ENCODE data around the gene SGPL1.

The SGPL1 gene

DNA sequence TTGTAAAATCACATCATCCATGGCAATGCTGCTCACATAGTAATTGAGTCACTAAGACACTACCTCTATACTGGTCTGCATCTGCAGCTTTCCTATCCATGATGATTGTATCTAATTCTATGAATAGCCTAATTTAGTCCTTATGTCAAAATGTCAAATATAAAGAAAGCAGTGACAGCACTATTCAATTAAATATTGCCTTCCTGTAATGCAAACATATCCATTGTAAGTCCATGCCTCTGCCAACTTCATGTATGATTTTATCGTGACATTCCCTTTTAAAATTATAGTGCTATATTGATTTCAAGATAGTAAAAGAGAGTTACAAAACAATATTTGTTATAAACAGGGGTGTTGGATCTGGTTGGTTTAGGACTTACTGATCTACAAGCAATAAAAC lies 4.8 kb upstream of the SGPL1 start:
- DNase-seq (ENCODE audit: low read depth) = no peak

- no peak for DNase-seq (ENCODE audit: low read depth)
Measured at GRCh38 chr10:70811881-70812280, 3.9 kb upstream of the SGPL1 start.

- DNase-seq (ENCODE audit: low read depth) = no peak
Measured at GRCh38 chr10:70812814-70813213, 2.9 kb upstream of the SGPL1 start.

DNA sequence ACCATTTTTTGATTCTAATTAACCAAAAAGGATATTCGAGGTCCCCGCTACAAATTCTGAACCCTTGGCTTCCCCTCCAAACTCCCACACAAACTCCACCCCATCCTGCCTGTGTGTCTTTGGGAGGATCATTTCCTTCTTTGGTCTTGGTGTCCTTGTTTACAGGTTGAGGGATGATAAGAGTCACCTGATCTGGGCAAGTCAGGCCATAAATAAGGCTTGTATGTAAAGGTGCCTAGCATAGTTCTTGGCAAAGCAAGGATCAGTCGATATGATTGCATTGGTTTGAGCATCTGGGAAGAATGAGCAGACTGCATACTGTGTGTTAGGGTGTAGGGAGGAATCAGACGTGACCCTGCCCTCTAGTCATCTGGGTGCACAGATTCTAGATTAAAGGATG lies 1.6 kb upstream of the SGPL1 start:
- no peak for DNase-seq (ENCODE audit: low read depth)

DNA sequence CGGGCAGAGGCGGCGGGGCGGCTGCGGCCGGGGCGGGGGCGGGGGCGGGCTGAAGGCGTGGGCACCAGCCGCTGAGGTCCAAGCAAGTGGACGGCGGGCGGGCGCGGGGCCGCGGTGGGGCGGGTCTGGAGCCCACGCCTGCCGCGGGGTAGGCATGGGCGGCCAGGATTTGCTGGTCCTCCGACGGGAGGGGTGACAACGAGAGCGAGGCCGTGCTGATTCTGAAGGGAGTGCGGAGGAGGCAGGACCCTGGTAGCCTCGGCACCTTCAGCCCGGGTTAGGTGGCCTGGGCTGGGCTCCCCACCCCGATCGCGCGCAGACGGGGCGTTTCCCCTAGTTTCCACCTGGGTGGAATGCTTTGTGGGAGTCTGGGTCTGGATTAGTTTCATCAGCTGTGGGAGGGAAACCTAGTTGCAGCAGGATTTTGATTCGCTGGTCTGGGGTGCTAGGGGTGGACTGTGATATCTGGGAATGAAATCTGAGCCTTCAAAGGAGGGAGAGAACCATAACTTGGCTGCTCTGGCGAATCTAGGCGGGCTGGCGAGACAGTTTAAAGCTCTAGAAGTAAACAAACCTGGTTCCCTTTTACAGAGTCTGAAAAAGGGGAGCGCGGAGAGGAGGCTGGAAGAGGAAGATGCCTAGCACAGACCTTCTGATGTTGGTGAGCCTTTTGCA lies 609 bp downstream of the SGPL1 start:
- peak; percentile 72 for DNase-seq (ENCODE audit: low read depth)

DNA sequence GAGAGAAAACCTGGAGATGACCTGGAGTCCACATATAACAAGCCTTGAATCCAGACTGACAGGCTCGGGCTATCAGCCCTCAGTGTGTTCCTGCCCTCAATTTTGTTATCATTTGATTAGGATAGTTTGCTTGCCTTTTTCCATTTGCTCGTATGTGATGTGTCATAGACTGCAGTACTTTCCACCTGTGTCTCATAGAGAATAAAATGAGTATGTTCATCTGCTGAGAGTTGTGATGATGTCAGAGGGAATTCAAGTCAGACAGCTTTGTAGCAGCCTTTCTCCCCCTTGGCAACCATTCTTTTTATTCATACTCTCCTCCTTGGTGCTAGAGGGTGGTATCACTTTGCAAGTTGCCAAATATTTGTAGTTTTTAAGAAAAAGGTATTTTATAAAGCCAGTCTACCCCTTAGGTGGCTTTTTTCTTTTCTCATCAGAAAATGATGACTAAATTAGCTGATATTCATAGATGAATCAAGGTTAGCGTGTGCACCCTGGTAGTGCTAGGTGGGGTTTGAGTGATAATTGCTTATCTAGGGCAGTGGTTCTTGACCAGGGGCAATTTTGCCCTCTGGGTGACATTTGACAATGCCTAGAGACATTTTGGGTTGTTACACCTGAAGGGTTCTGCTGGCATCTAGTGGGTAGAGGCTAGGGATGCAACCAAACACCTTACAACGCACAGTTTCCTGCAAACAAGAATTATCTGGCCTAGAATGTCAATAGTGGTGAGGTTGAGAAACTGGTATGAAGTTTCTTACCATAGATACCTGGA lies 5.4 kb downstream of the SGPL1 start:
- no peak for DNase-seq (ENCODE audit: low read depth)

DNA sequence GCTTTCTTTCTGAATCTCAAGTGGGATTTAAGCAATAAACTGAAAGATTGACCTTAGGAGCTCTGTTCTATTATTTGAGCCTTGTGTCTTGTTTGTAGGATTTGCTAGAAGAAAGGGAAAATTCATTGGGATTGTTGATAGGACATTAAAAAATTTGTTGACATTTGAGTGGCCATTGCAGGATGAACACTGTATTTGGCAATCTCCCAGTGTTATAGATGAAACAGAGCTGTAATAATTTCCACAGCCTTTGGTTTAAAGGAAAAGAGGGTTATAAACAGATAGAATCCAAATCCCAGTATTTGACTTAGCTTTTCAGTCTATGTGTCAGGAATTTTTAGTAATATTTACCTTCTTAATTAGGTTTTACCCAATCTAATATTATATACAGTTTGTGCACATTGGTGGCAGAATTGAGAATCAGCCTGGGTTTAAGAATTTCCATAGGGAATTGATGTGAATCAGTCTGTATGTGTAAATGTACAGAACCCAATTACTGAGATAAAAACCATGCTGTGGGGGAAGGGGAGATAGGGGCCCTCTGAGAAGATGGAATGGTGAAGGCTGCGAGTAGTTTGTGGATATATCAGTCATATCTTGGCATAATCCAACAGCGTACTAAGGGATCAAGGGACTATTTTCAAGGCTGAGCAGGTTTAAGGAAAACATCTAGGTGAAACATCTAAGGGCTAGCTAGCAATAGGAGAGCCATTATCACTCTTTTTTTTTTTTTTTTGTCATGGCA lies 6.5 kb downstream of the SGPL1 start:
- DNase-seq (ENCODE audit: low read depth) = no peak

DNA sequence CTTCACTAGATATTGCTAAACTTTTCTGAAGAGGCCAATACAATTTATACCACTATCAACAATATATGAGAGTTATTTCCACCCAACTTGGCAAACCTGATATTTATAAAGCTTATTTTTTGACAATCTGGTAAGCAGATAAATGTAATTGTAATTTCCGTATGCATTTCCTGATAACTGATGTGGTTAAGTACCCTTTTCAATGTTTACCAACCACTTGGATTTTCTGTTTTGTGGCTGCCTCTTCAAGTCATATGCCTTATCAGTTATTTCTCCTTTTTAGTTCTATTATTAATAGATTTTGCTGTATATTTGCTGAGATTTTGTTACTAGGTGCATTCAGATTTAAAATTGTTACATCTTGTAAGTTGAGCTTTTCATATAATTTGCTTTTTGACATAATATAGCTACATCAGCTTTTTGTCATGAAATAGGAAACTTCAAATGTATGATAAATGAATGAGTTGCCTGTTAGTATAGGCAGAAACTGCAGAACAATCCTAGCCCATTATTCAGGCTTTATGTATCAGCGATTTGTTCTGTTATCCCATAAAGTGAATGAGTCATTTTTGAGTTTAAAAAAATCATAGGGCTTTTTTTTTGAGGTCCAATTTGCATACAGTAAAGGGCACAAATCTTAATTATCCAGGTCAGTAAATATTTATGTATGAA lies 11.5 kb downstream of the SGPL1 start:
- no peak for DNase-seq (ENCODE audit: low read depth)

- DNase-seq (ENCODE audit: low read depth) = no peak
Measured at GRCh38 chr10:70828923-70829322, 13.2 kb downstream of the SGPL1 start.

- DNase-seq (ENCODE audit: low read depth) = no peak
Measured at GRCh38 chr10:70829543-70829942, 13.8 kb downstream of the SGPL1 start.

DNA sequence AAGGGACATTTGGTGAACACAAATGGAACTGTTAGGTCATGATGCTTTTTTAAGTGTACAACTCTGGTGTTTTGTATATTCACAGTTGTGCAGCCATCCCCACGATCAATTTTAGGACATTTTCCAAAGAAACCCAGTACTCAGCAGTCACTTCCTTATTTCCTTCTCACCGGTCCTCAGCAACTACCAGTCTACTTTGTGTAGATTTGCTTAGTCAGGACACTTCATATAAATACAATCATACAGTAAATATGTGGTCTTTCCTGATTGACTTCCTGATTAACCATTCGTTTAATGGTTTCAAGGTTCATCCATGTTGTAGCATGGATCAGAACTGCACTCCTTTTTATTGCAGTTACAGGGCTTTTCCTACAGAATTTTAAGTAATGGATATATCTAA lies 14.4 kb downstream of the SGPL1 start:
- no peak for DNase-seq (ENCODE audit: low read depth)

GRCh38 chr10:70832221-70832620 lies 16.5 kb downstream of the SGPL1 start:
- DNase-seq (ENCODE audit: low read depth) = no peak

DNA sequence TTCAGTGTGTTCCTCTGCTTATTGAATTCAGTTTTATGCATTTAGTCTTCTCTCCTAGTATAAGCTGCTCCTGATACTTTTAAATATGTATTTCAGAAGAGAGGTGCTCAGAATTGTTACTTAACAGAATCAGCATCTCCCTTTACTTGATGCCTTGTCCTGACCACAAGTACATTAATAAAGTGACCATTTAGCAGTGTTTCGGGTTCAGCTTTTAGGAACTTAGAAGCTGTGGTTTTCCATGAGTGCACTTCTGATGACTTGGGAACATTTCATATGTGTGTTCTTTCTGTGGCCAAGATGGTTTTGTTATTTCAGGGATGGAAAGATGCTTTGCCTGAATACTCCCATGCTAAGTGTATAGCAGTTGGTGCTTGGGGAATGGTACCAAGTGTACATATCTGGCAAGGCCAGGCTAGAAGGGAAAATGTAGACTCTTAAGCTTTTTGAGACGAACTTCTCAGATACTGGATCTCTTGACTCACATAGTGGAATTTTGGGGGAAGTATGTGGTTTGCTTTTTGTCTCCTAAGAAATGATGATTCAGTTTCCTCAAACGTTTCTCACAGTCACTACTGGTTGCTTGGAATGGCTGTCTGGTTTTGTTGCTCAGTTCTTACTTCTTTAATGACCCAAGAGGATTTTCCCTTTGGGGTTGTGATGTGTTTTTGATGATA lies 17.2 kb downstream of the SGPL1 start:
- peak; percentile 80 for DNase-seq (ENCODE audit: low read depth)

DNA sequence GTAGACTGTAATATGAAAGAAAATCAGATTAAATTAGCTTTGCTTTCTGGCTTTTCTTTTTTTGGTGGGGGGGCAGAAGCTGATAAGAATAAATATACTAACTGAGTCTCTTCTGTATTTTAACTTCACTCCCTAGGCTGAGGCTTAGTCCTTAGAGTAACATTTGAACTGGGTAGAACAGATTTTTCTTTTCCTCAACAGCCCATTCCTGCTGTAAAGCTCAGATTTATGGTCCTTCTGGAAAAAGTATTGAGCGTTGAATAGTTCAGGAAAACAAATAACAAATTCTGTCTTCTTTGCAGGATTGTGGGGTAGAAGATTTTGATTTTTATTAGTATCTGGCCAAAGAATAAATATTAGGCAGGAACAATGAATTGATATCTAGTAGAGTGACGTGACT lies 17.9 kb downstream of the SGPL1 start:
- DNase-seq (ENCODE audit: low read depth) = no peak

- DNase-seq (ENCODE audit: low read depth) = no peak
Measured at GRCh38 chr10:70834021-70834420, 18.3 kb downstream of the SGPL1 start.

GRCh38 chr10:70834441-70835151 lies 18.8 kb downstream of the SGPL1 start:
- DNase-seq (ENCODE audit: low read depth) = no peak

DNA sequence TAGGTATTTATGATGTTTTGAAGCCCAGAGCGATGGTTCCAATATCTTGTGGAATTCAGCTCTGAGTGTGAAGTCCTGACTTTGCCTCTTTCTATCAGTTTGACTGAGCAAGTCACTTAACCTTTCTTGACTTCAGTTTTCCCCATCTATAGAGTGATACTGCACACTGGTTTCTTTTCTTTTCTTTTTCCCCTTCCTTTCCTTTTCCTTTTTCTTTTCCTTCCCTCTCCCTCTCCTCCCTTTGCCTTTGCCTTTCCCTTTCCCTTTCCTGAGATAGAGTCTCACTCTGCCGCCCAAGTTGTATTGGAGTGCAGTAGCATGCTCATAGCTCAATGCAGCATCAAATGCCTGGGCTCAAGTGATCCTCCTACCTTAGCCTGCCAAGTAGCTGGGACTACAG lies 20.6 kb downstream of the SGPL1 start:
- DNase-seq (ENCODE audit: low read depth) = no peak

DNA sequence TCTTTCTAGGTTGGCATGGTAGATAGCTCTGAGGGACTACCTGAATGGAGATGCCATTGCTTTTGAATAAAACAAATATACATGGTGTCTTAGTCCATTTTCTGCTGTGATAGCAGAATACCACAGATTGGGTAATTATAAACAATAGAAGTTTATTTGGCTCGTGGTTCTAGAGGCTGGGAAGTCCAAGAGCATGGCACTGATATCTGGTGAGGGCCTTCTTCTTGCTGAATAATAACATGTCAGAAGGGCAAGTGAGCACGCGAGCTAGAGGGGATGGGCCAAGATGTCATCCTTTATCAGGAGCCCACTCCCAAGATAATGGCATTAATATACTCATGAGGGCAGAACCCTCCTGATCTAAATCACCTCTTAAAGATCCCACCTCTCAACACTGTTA lies 21.9 kb downstream of the SGPL1 start:
- no peak for DNase-seq (ENCODE audit: low read depth)

DNA sequence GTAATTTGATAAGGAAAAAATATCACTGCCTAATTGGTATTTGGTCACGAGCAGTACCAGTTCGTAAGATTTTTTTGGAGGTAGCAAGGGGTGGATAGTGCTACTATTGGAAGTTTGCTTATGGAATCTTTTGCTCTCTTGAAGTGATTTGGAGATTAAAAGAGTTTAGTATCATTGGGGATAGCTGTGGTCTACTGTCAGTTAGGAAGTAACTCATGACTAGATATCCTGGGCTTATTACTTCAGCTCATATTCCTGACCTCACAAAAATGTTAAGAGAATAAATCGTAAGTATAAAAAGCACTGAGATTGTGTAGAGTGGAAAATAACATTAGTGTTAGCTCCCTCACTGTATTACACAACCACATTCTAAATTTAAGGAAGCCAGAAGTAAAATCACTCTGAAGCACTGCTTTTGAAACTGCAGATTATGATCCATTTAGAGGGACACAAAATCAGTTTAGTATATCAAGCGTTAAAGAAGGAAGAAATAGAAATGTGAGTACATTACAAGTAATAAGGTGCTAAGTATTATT lies 22.6 kb downstream of the SGPL1 start:
- no peak for DNase-seq (ENCODE audit: low read depth)

DNA sequence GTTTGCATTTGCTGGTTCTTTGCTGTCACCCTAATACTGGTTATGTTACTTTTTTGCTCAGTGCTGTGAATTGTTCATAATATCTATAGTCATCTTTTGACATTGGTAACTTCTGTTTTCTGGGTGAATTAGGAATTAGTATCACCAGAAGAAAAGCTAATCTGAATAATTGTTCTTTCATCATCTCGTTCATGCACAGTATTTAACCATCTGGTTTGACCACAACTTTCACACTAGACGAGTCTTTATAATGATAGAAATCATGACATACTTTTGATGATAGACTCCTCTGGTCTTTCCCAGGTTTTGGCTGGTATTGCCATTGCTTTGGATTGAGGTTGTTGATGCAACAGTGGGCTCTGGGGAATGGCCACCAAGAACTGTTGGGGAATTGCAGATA lies 25.1 kb downstream of the SGPL1 start:
- DNase-seq (ENCODE audit: low read depth) = no peak

GRCh38 chr10:70843333-70843732 lies 27.6 kb downstream of the SGPL1 start:
- no peak for DNase-seq (ENCODE audit: low read depth)
